Brain microvascular endothelial cell (primary cell): ENCODE measurements around the gene CACNA2D4.

ENCODE experiments used
- DNase-seq: peaks from one replicate; pipeline ENCODE4 v3.0.0-alpha.2; 2020
- H3K27ac ChIP-seq: fragments of 250-450 bp; sonication (Bioruptor Pico); 2 replicates; pipeline ENCODE4 v1.5.1; 2020; ENCODE audit warnings: mild to moderate bottlenecking, moderate library complexity
- H3K27me3 ChIP-seq: fragments of 250-450 bp; sonication (Bioruptor Pico); replicated peaks from 2 replicates; pipeline ENCODE4 v1.5.1; 2020; ENCODE audit warnings: mild to moderate bottlenecking
- H3K36me3 ChIP-seq: fragments of 250-450 bp; sonication (Bioruptor Pico); replicated peaks from 2 replicates; pipeline ENCODE4 v1.5.1; 2020; ENCODE audit warnings: mild to moderate bottlenecking
- H3K4me3 ChIP-seq: 2 replicates; pipeline ENCODE4 v1.5.1; 2011; ENCODE audit warnings: low read depth, mild to moderate bottlenecking, control low read depth, low read length, moderate library complexity
- in situ Hi-C: cut with HindIII; loops from 2 replicates; pipeline ENCODE4 v1.10.0; 2017; ENCODE audit warnings: low sequenced_read_pairs, low pct_ligation_motif_present
- TF ChIP-seq, protein P1 (sequence below): IDR thresholded peaks from 2 replicates; pipeline ENCODE4 v1.5.1; 2011; ENCODE audit warnings: low read depth, mild to moderate bottlenecking, moderate library complexity, low read length, control low read depth, inconsistent platforms; ENCODE audit errors: missing control alignments

CACNA2D4 gene

GRCh38 chr12:1907652-1908611, 10.5 kb downstream of the CACNA2D4 start:
- no peaks in the 10 kb centered on the region for H3K27me3 ChIP-seq
- no peak overlapping the region for H3K4me3 ChIP-seq
- TF ChIP-seq, protein P1, sequence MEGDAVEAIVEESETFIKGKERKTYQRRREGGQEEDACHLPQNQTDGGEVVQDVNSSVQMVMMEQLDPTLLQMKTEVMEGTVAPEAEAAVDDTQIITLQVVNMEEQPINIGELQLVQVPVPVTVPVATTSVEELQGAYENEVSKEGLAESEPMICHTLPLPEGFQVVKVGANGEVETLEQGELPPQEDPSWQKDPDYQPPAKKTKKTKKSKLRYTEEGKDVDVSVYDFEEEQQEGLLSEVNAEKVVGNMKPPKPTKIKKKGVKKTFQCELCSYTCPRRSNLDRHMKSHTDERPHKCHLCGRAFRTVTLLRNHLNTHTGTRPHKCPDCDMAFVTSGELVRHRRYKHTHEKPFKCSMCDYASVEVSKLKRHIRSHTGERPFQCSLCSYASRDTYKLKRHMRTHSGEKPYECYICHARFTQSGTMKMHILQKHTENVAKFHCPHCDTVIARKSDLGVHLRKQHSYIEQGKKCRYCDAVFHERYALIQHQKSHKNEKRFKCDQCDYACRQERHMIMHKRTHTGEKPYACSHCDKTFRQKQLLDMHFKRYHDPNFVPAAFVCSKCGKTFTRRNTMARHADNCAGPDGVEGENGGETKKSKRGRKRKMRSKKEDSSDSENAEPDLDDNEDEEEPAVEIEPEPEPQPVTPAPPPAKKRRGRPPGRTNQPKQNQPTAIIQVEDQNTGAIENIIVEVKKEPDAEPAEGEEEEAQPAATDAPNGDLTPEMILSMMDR, result no peak
- H3K27ac ChIP-seq, result no peak overlapping the region
- in situ Hi-C loops, result no loop called here
- no peaks in the 10 kb centered on the region for H3K36me3 ChIP-seq
- no peak for DNase-seq

GRCh38 chr12:1906579-1906978, 11.9 kb downstream of the CACNA2D4 start:
- TF ChIP-seq, protein P1, result no peak
- no peaks in the 10 kb centered on the region for H3K27me3 ChIP-seq

DNA sequence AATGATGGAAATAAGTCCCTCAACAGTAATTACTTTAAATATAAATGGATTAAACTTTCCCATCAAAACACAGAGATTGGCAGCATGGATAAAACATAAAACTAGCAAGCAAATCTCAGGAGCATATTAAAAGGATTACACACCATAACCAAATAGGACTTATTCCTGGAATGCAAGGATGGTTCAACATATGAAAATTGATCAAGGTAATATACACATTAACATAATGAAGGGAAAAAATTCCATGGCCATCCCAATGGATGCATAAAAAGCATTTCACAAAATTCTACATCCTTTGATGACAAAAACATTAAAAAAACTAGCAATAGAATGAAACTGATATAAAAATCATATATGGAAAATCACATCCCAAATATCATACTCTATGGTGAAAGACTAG, 13.6 kb downstream of the CACNA2D4 start:
- no peak for DNase-seq
- Histone ChIP-seq H3K36me3 (no peaks in the 10 kb centered on the region), H3K27ac (no peak overlapping the region), H3K4me3 (no peak overlapping the region), H3K27me3 (no peaks in the 10 kb centered on the region)
- TF ChIP-seq, protein P1, result no peak
- in situ Hi-C loops, result no loop called here

More at GRCh38 chr12:1906579-1906978, 11.9 kb downstream of the CACNA2D4 start:
- Histone ChIP-seq H3K4me3 (no peak overlapping the region), H3K27ac (no peak overlapping the region), H3K36me3 (no peaks in the 10 kb centered on the region)
- in situ Hi-C loops, result no loop called here
- no peak for DNase-seq

DNA sequence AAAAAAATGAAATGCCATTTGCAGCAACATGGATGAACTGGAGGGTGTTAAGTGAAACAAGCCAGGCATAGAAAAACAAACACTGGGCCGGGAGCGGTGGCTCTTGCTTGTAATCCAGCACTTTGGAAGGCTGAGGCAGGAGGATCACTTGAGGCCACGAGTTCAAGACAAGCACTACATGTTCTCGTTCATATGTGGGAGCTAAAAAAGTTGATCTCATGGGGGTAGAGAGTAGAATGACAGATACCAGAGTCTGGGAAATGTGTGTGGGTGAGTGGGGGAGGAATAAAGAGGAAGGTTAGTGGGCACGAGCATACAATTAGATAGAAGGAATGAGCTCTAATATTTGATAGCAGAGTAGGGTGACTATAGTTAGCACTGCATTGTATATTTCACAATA, 21.5 kb downstream of the CACNA2D4 start:
- DNase-seq, result no peak
- H3K4me3 ChIP-seq, result no peak overlapping the region
- peaks cover 5% of the 10 kb centered on the region for H3K27me3 ChIP-seq
- H3K36me3 ChIP-seq, result no peaks in the 10 kb centered on the region
- no peak overlapping the region for H3K27ac ChIP-seq
- in situ Hi-C loops, result no loop called here
- TF ChIP-seq, protein P1, result no peak

GRCh38 chr12:1890810-1891209, 27.6 kb downstream of the CACNA2D4 start:
- DNase-seq, result no peak
- H3K27me3 ChIP-seq, result no peaks in the 10 kb centered on the region
- H3K27ac ChIP-seq, result no peak overlapping the region
- no peak overlapping the region for H3K4me3 ChIP-seq
- H3K36me3 ChIP-seq, result no peaks in the 10 kb centered on the region
- in situ Hi-C loops, result no loop called here
- TF ChIP-seq, protein P1, result no peak
